ENCODE data around the gene JPH3.

Gene JPH3

DNA sequence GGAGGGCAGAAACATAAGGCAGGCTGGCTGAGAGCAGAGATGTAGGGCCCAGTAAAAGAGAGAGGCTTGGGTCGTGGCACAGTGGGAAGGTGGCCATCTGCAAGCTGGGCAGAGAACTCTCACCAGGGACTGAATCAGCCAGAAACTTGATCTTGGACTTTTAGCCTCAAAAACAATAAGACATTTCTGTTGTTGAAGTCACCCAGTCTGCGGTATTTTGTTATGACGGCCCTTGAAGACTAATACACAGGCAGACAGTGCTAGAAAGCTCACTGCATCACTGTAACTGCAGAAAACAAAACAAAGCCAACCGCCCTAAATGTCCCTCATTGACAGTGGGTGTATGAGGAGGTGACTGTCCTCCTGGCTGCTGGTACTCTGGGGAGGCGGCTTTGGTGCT is 3.9 kb upstream of the JPH3 start:
- no peak for FAIRE-seq
- DNase-seq (ENCODE audit: insufficient read length, low spot score): no peak

DNA sequence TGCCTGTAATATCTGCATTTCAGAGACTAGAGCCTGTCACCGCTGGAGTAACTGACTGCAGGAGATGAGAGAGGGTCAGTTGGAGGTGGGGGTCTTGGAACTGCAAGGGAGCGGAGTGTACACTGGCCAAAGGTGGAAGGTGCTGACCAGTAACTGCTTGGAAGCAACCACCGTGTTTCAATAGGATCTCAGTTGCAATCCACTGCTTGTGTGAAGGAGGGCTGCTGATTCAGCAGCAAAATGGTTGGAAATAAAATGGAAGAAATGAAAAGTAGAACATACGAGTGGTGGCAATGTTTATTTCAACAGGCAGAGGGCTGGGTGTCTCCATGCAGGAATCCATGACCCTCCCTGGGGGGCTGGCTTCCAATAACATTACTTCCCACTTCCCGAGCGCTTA is 2.1 kb upstream of the JPH3 start:
- DNase-seq (ENCODE audit: insufficient read length, low spot score): no peak
- FAIRE-seq: no peak

DNA sequence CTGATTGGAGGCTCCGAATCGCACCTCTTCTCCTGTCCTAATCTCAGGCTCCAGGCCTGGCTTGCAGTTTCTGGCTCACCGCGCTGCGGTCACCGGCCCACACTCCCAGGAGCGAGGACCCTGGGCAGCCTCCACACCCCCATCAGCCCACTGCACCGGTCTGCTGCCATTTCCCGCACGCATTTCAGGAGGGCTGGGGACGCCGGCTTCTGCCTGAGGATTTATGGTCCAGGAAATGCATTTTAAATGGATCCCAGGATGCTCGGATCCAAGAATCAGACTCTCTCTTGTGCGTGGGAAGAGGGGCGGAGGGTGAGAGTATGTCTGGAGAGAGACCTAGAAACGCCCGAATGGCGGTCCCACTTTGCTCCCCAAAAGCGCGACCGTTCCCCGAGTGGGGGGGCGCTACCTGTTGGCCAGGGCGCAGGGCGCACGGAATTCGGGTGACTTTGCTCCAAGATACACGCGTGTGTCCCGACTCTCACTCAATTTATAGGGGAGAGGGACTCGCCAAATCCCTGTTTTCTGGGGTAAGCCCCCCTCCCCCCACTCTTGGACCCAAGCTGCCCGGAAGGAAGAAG is 817 bp upstream of the JPH3 start:
- DNase-seq (ENCODE audit: insufficient read length, low spot score): no peak
- peak; percentile 16 for FAIRE-seq

DNA sequence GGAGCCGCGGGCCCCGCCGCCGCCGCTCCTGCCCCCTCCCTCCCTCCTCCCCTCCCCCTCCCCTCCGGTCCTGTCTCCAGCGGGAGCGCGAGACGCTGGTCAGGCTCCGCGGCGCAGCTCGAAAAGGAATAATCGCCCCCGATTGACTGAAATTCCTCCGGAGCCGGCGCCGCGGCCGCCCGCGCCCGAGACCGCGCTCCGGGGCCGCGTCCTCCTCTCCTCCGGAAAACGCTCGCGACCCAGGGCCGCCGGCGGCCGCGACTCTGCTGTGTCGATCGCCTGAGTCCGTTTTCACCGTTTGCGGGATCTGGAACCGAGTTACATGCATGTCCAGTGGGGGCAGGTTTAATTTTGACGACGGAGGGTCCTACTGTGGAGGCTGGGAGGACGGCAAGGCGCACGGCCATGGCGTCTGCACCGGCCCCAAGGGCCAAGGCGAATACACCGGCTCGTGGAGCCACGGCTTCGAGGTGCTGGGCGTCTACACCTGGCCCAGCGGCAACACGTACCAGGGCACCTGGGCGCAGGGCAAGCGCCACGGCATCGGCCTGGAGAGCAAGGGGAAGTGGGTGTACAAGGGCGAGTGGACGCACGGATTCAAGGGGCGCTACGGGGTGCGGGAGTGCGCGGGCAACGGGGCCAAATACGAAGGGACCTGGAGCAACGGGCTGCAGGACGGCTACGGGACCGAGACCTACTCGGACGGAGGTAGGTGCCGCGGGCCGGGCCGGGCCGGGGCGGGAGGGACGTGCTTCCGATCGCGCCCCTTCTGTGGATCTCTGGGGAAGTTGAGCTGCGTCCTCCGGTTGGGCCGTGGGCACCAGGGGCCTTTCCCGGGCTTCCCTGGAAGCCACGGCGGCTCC is 744 bp downstream of the JPH3 start:
- DNase-seq (ENCODE audit: insufficient read length, low spot score) (peak; percentile 38), FAIRE-seq (peak; percentile 65)

DNA sequence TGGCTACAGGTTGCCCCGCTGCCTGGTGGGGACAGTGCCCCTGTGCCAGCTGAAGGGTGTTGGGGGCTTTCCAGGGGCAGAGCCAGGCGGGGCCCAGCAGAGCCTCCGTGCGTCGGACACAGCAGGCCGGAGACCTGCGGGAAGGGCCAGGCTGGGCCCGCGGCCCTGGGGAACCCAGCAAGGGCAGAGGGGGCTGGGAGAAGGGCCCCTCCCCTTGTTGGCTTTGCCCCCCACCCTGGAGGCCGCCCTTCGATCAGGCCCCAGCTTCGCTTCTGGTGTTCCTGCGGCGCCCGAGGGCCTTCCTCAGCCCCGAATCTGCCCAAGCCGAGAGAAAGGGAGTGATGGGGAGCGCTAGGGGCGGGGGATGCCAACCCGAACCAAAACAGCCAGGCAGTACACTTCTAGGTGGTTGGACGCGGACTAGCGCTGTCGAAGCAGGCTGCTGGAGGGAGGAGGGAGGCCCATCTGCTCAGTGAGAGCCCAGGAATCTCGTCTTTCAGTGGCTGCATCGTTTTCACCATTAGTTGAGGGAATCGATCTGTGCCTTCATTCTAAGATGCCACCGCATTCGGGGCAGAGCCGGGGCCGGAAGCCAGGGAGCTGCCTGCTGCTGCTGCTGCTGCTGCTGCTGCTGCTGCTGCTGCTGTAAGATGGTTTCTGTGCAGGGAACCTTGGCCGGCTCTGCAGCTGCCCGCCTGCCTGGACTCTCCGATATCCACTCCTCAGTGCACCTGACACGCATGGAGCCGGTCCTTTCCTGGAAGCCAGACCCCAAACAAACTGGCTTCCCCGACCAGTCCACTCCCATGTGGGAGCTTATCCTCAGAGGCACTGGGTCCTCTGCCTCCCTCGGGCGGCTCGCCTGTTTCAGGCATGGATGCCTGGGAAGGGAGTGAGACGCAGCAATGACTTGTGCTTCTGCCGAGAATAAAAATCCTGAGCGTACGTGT is 1.7 kb downstream of the JPH3 start:
- FAIRE-seq (peak; percentile 60), DNase-seq (ENCODE audit: insufficient read length, low spot score) (peak; percentile 27)

DNA sequence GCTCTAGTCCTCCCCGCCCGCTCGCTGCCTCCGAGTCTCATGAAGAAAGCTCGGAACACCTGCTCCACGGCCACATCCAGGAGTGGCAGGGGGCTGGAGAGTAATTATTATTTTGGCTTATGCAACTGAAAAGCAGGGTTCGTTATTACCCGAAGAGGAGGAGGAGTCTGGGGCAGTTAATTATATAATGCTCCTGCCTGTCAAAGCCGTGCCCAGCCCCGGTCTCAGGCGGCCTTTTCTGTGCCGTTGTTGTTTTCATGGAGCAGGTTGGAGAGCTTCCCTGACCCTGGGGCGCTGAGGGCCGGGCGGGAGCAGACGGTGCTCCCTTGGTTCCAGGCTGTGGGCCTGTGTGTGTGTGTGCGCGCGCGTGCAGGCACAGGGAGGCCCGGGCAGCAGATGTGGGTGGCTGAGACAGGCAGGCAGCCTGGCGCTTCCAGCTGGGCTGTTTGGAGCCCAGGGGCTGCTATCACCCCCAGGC is 2.4 kb downstream of the JPH3 start:
- DNase-seq (ENCODE audit: insufficient read length, low spot score) (no peak), FAIRE-seq (no peak)

DNA sequence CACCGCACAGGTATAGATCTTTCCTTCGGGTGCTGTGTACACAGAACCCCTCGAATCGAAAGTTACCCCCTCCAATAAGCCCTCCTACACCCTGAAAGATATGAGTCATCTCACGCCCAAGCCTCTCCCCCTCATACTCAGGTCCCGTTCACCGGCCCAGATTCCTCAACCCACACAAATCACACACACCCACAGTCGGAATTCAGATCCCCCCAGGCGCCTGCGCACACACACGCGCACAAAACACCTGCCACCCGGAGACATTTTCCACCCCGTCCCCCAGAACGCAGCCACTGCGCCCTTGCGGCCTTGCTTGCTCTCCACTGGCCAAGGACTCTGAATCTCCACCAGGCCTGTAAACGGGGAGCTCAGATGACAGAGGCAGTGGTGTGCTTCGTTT is 4.9 kb downstream of the JPH3 start:
- no peak for DNase-seq (ENCODE audit: insufficient read length, low spot score)

DNA sequence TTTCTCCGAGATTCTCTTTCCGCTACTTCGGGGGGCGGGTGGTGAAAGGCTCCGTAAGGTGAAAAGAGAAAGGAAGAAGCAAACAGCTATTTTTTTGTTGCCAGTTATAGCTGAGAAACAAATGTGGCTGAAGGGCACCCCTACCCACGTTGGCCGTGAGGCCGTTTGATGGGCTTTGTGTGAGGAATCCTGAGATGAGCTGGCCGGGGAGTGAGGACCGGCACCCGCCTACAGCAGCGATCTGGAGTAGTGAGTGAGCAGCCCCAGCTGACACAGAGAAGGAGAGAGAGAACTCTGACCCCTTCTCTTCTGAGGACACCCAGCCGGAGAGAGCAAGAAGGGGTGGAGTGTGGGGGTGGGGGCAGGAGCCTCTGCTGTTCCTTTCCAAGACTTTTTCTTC is 5.6 kb downstream of the JPH3 start:
- FAIRE-seq (no peak), DNase-seq (ENCODE audit: insufficient read length, low spot score) (no peak)

More for the DNA sequence above, 4.9 kb downstream of the JPH3 start:
- FAIRE-seq: no peak

DNA sequence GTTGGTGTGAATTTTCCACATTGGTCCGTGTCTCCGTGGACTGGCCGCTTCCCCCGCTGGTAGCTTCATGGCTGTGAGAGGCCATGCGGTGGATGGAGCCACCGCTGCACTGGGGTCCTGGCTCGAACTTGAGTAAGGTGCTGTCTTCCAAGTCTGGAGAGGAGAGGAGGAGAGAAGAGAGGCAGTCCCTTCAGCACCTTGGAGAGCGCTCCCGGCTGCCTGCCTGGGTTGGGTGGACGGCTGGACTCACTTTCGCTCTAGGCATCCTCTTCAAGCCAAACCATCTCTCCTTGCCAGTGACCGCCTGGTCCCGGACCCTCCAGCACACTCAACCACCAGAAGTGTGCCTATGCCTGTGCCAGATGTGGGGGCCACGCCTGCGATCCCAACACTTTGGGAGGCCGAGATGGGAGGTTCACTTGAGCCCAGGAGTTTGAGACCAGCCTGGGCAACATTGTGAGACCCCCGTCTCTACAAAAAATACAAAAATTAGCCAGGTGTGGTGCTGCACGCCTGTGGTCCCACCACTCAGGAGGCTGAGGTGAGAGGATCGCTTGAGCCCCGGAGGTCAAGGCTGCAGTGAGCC is 6.2 kb downstream of the JPH3 start:
- peak; percentile 52 for FAIRE-seq
- DNase-seq (ENCODE audit: insufficient read length, low spot score): peak; percentile 73

DNA sequence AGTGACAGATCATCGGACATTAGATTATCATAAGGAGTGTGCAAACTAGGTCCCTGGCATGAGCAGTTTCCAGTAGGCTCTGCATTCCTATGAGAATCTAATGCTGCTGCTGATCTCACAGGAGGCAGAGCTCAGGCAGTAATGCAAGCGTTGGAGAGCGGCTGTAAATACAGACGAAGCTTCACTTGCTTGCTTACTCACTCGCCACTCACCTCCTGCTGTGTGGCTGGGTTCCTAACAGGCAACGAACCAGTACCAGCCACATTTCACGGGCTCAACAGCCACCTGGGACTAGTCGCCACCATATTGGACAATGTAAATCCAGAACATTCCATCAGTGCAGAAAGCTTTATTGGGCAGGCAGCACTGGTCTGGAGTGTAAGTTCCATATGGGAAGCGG is 7.7 kb downstream of the JPH3 start:
- FAIRE-seq (no peak), DNase-seq (ENCODE audit: insufficient read length, low spot score) (no peak)

DNA sequence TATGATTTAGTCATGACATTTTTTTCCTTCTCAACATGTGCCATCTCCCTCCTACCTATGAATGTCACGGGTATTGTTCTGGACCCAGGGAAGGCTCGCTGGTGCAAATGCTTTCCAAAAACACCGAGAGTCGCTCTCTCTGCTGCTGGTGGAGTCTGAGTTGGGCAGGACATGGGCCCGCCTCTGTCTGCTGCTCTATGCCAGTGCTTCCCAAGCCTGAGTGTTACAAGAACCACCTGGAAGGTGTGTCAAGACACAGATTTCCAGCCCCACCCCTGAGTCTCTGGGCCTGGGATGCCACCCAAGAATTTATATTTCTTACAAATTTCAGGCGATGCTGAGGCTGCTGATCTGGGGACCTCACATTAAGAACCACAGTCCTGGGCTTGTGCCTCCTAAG is 9.1 kb downstream of the JPH3 start:
- FAIRE-seq (no peak), DNase-seq (ENCODE audit: insufficient read length, low spot score) (no peak)

DNA sequence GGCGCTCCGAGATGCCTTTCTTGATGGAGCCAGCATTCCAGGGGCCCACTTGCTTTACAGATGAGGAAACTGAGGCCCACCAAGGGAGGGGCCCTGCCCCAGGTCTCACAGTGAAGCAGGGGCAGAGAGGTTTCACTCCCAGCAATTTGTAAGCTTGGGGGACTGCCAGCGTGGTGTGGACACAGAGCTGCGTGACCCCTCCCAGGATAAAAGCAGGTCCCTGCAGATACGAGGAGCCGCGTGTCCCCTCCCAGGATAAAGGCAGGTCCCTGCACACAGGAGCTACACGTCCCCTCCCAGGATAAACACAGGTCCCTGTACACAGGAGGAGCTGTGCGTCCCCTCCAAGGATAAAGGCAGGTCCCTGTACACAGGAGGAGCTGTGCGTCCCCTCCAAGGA is 11.7 kb downstream of the JPH3 start:
- DNase-seq (ENCODE audit: insufficient read length, low spot score) (no peak), FAIRE-seq (no peak)

DNA sequence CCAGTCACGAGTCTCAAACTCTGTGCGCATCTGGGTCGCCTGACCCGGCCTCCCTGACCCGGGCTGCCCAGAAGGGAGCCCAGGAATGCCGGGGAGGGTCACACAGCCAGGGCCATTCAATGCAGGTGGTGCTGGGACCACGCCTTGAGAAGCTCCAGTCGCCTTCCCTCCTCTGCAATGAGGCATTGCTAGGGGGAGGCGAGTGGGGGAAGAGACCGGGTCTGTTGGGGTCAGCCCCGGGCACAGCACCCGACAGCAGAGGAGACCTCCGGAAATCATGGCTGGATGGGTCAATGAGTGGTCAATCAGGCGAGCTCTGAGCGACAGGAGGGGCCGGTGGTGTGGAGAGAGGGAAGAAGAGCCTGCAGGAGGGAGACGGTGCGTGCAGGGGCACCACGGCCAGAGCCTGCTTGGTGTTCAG is 13.3 kb downstream of the JPH3 start:
- no peak for FAIRE-seq
- DNase-seq (ENCODE audit: insufficient read length, low spot score): no peak

DNA sequence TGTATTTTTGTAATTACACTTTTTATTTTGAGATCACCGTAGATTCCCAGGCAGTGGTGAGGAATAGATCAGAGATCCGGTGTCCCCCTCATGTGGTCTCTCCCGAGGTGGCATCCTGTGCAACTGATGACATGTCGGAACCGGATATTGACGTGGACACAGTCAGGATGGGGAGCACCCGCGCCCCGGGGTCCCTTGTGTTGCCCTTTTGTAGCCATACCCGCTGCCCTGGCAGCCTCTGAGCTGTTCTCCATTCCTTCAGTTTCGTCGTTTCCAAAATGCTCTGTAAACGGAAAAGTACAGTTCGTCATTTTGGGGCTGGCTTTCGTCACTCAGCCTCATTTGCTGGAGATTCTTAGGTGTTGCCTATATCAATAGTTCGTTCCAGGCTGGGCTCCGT is 14.2 kb downstream of the JPH3 start:
- no peak for DNase-seq (ENCODE audit: insufficient read length, low spot score)
- no peak for FAIRE-seq

DNA sequence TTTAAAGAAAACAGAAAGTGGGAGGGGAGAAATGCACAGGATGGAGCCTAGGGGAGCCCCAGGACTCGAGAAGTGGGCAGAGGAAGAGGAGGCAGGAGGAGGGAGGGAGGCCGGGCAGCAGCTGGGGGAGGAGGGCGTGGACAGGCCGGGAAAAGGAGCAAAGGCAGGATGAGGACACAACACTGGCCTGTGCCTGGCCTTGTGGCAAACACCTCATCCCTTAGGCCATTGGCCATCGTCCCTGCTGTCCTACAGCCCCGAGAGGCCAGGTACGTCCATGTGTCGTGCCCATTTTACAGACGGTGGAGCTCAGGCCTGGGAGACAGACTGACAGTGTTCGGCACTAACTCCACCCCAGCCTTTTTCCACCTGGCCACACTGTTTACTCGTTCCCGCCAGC is 15.9 kb downstream of the JPH3 start:
- FAIRE-seq (peak; percentile 69), DNase-seq (ENCODE audit: insufficient read length, low spot score) (no peak)

DNA sequence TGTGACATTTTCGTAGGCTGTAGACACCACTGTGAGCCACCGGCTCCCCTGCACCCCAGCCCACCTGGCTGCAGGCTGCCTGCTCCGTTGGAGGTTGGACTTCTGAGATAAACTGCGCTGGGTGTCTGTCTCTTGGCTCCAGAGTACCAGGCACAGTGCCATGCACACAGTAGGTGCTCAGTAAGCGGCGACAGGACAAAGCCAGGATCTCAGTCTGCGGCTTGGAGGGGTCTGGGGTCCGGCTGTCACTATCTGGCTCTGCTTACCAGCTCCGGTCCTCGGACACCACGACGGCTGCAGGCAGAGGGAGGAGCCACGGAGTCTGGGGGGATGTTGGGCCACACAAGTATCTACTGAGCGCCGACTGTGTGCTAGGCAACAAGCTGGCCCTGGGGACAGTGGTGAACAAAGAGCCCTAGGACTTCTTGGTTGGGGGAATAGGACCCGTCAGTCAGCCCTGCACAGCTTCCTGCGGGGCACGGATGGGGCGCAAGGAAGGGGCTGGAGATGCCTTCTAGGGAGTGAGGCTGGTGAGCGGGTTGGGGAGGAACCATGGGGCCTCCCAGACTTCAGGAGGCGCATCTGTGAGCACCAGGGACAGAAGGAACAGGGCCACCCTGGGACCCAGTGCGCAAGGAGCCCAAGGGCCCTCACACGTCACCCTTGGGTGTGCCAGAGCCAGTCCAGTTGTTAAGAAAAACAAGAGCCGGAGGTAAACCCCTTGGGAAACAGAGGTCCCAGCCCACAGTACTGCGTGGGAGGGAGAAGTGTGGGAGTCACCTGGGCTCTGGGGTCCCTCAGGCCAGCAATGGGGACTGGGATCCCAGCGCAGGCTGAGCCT is 17.3 kb downstream of the JPH3 start:
- no peak for FAIRE-seq
- no peak for DNase-seq (ENCODE audit: insufficient read length, low spot score)

DNA sequence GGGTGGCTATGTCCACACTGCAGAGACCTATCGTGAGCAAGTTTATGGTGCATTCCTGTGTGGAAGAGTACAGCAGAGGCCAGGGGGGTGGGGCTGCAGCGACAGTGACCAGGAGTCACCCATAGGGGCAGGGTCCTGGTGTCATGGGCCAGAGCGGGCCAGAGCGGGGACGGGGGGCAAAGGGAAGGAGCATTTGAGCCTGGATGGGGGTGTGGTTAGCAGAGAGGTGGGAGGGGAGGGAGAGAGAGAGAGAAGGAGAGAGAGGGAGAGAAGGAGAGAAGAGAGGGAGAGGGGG is 17.8 kb downstream of the JPH3 start:
- DNase-seq (ENCODE audit: insufficient read length, low spot score) (no peak), FAIRE-seq (no peak)

DNA sequence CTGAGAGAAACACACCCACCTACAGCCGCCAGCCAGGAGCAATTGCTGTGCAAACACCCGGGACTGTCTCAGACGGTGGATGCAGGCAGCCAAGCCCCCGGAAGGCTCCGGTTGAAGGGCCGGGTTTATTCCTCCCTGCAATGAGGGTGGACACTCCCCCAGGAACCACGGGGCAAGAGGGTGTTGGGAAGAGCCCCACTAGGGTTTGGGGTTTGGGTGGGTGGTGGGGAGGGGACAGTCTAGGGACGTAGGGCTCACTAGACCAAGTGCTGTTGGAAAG is 19.2 kb downstream of the JPH3 start:
- no peak for FAIRE-seq
- no peak for DNase-seq (ENCODE audit: insufficient read length, low spot score)

DNA sequence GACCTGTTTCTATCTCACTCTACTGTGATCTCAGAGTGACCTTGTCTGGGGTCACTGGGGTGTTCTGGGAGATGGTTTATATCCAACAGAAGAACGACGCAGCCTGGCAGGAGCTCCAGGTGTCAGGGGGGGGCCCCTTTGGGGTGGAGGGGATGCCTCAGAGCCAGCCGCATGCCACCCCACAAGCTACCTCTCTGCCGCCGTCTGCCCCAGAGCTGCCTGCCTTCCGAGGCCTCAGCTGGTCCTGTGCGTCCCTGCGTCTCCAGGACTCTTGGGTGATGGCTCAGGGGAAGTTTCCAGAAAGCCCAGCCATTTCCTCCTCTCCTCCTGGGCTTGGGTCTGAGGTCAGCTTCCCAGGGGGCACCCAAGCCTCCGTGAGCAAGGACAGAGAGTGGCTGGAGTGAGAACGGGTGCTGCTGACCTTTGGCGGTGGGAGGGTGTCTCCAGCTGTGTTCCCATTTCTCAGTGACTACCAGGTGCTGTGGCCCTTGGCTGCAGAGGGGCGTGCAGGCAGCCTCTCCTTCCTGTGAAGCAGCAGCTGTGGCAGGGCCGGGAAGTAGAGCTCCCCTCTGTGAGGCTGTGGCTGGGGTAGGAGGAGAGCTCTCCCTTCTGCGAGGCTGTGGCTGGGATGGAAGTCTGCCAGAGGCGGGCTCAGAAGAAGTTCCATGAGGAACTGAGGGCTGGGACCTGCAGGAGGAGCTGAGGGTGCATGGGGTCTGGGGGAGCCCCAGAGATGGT is 19.8 kb downstream of the JPH3 start:
- FAIRE-seq (no peak), DNase-seq (ENCODE audit: insufficient read length, low spot score) (no peak)

Data from HTR-8/SVneo (cell line).